ENCODE measurements around the gene RBFOX1.

RBFOX1 gene

GRCh38 chr16:7612671-7613070 lies 280.0 kb downstream of the RBFOX1 start:
- H3K9me3 ChIP-seq (ENCODE audit: control insufficient read depth, insufficient read depth, low read length) = no peaks in the 10 kb centered on the region; the same call in 1 of the 2 replicates
- H3K27me3 ChIP-seq (ENCODE audit: control insufficient read depth, insufficient read depth, low read length) = no peaks in the 10 kb centered on the region
- H3K4me3 ChIP-seq (ENCODE audit: low read length) = no peak overlapping the region
- no peaks in the 10 kb centered on the region for H3K36me3 ChIP-seq (ENCODE audit: control insufficient read depth, insufficient read depth, low read length)
- no CpG with 5 or more reads among the region's 8 CpGs for WGBS (ENCODE audit: insufficient coverage, insufficient read length)
- H3K27ac ChIP-seq (ENCODE audit: low read length) = no peak overlapping the region
- H3K4me1 ChIP-seq (ENCODE audit: control insufficient read depth, insufficient read depth, low read length) = no peaks in the 10 kb centered on the region
- DNase-seq (ENCODE audit: low read depth, low spot score) = no peak

- no peak for DNase-seq (ENCODE audit: low read depth, low spot score)
- Histone ChIP-seq H3K27me3 (ENCODE audit: control insufficient read depth, insufficient read depth, low read length) (no peaks in the 10 kb centered on the region), H3K27ac (ENCODE audit: low read length) (no peak overlapping the region), H3K4me3 (ENCODE audit: low read length) (no peak overlapping the region), H3K36me3 (ENCODE audit: control insufficient read depth, insufficient read depth, low read length) (no peaks in the 10 kb centered on the region), H3K9me3 (ENCODE audit: control insufficient read depth, insufficient read depth, low read length) (no peaks in the 10 kb centered on the region; the same call in 1 of the 2 replicates), H3K4me1 (ENCODE audit: control insufficient read depth, insufficient read depth, low read length) (no peaks in the 10 kb centered on the region)
- no CpG with 5 or more reads among the region's 2 CpGs for WGBS (ENCODE audit: insufficient coverage, insufficient read length)
Observed at GRCh38 chr16:7613518-7613917, 280.9 kb downstream of the RBFOX1 start.

GRCh38 chr16:7614021-7614795 lies 281.6 kb downstream of the RBFOX1 start:
- H3K4me3 ChIP-seq (ENCODE audit: low read length) = no peak overlapping the region
- no peaks in the 10 kb centered on the region for H3K36me3 ChIP-seq (ENCODE audit: control insufficient read depth, insufficient read depth, low read length)
- no peaks in the 10 kb centered on the region for H3K4me1 ChIP-seq (ENCODE audit: control insufficient read depth, insufficient read depth, low read length)
- WGBS (ENCODE audit: insufficient coverage, insufficient read length) = no CpG with 5 or more reads among the region's 7 CpGs
- no peak overlapping the region for H3K27ac ChIP-seq (ENCODE audit: low read length)
- DNase-seq (ENCODE audit: low read depth, low spot score) = no peak
- no peaks in the 10 kb centered on the region; the same call in 1 of the 2 replicates for H3K9me3 ChIP-seq (ENCODE audit: control insufficient read depth, insufficient read depth, low read length)
- no peaks in the 10 kb centered on the region for H3K27me3 ChIP-seq (ENCODE audit: control insufficient read depth, insufficient read depth, low read length)

GRCh38 chr16:7615565-7615964 lies 282.9 kb downstream of the RBFOX1 start:
- no peak overlapping the region for H3K4me3 ChIP-seq (ENCODE audit: low read length)
- no peaks in the 10 kb centered on the region; the same call in 1 of the 2 replicates for H3K9me3 ChIP-seq (ENCODE audit: control insufficient read depth, insufficient read depth, low read length)
- H3K36me3 ChIP-seq (ENCODE audit: control insufficient read depth, insufficient read depth, low read length) = no peaks in the 10 kb centered on the region
- DNase-seq (ENCODE audit: low read depth, low spot score) = no peak
- H3K27ac ChIP-seq (ENCODE audit: low read length) = no peak overlapping the region
- no peaks in the 10 kb centered on the region for H3K4me1 ChIP-seq (ENCODE audit: control insufficient read depth, insufficient read depth, low read length)
- no CpG with 5 or more reads among the region's 6 CpGs for WGBS (ENCODE audit: insufficient coverage, insufficient read length)
- H3K27me3 ChIP-seq (ENCODE audit: control insufficient read depth, insufficient read depth, low read length) = no peaks in the 10 kb centered on the region

- no peaks in the 10 kb centered on the region for H3K36me3 ChIP-seq (ENCODE audit: control insufficient read depth, insufficient read depth, low read length)
- no peak for DNase-seq (ENCODE audit: low read depth, low spot score)
- no peaks in the 10 kb centered on the region for H3K9me3 ChIP-seq (ENCODE audit: control insufficient read depth, insufficient read depth, low read length)
- no peak overlapping the region for H3K4me3 ChIP-seq (ENCODE audit: low read length)
- H3K4me1 ChIP-seq (ENCODE audit: control insufficient read depth, insufficient read depth, low read length) = no peaks in the 10 kb centered on the region
- no CpG with 5 or more reads among the region's 14 CpGs for WGBS (ENCODE audit: insufficient coverage, insufficient read length)
- no peaks in the 10 kb centered on the region for H3K27me3 ChIP-seq (ENCODE audit: control insufficient read depth, insufficient read depth, low read length)
- no peak overlapping the region for H3K27ac ChIP-seq (ENCODE audit: low read length)
Observed at GRCh38 chr16:7624871-7625766, 292.5 kb downstream of the RBFOX1 start.

- no peak overlapping the region for H3K4me3 ChIP-seq (ENCODE audit: low read length)
- no peaks in the 10 kb centered on the region for H3K9me3 ChIP-seq (ENCODE audit: control insufficient read depth, insufficient read depth, low read length)
- no peaks in the 10 kb centered on the region for H3K36me3 ChIP-seq (ENCODE audit: control insufficient read depth, insufficient read depth, low read length)
- 0 out of 2 replicates have a peak, but pooled peaks cover under 1% of the 10 kb centered on the region for H3K4me1 ChIP-seq (ENCODE audit: control insufficient read depth, insufficient read depth, low read length)
- no peak overlapping the region for H3K27ac ChIP-seq (ENCODE audit: low read length)
- H3K27me3 ChIP-seq (ENCODE audit: control insufficient read depth, insufficient read depth, low read length) = no peaks in the 10 kb centered on the region
- DNase-seq (ENCODE audit: low read depth, low spot score) = no peak
- WGBS (ENCODE audit: insufficient coverage, insufficient read length) = no CpG with 5 or more reads among the region's 6 CpGs
Observed at GRCh38 chr16:7628981-7629380, 296.3 kb downstream of the RBFOX1 start.

GRCh38 chr16:7629571-7629970 lies 296.9 kb downstream of the RBFOX1 start:
- Histone ChIP-seq H3K36me3 (ENCODE audit: control insufficient read depth, insufficient read depth, low read length) (no peaks in the 10 kb centered on the region), H3K27me3 (ENCODE audit: control insufficient read depth, insufficient read depth, low read length) (no peaks in the 10 kb centered on the region), H3K4me3 (ENCODE audit: low read length) (no peak overlapping the region), H3K9me3 (ENCODE audit: control insufficient read depth, insufficient read depth, low read length) (no peaks in the 10 kb centered on the region), H3K4me1 (ENCODE audit: control insufficient read depth, insufficient read depth, low read length) (0 out of 2 replicates have a peak, but pooled peaks cover 2% of the 10 kb centered on the region), H3K27ac (ENCODE audit: low read length) (no peak overlapping the region)
- no CpG with 5 or more reads among the region's 5 CpGs for WGBS (ENCODE audit: insufficient coverage, insufficient read length)
- no peak for DNase-seq (ENCODE audit: low read depth, low spot score)

- WGBS (ENCODE audit: insufficient coverage, insufficient read length) = no CpG with 5 or more reads among the region's 4 CpGs
- no peaks in the 10 kb centered on the region for H3K27me3 ChIP-seq (ENCODE audit: control insufficient read depth, insufficient read depth, low read length)
- H3K4me3 ChIP-seq (ENCODE audit: low read length) = no peak overlapping the region
- no peaks in the 10 kb centered on the region for H3K36me3 ChIP-seq (ENCODE audit: control insufficient read depth, insufficient read depth, low read length)
- H3K4me1 ChIP-seq (ENCODE audit: control insufficient read depth, insufficient read depth, low read length) = 0 out of 2 replicates have a peak, but pooled peaks cover 2% of the 10 kb centered on the region
- H3K27ac ChIP-seq (ENCODE audit: low read length) = no peak overlapping the region
- DNase-seq (ENCODE audit: low read depth, low spot score) = no peak
- H3K9me3 ChIP-seq (ENCODE audit: control insufficient read depth, insufficient read depth, low read length) = no peaks in the 10 kb centered on the region; the same call in 1 of the 2 replicates
Observed at GRCh38 chr16:7637446-7637845, 304.8 kb downstream of the RBFOX1 start.

GRCh38 chr16:7638306-7638705 lies 305.7 kb downstream of the RBFOX1 start:
- Histone ChIP-seq H3K36me3 (ENCODE audit: control insufficient read depth, insufficient read depth, low read length) (no peaks in the 10 kb centered on the region), H3K4me1 (ENCODE audit: control insufficient read depth, insufficient read depth, low read length) (0 out of 2 replicates have a peak, but pooled peaks cover 2% of the 10 kb centered on the region), H3K27me3 (ENCODE audit: control insufficient read depth, insufficient read depth, low read length) (no peaks in the 10 kb centered on the region), H3K4me3 (ENCODE audit: low read length) (no peak overlapping the region), H3K9me3 (ENCODE audit: control insufficient read depth, insufficient read depth, low read length) (no peaks in the 10 kb centered on the region; the same call in 1 of the 2 replicates), H3K27ac (ENCODE audit: low read length) (no peak overlapping the region)
- DNase-seq (ENCODE audit: low read depth, low spot score) = no peak
- WGBS (ENCODE audit: insufficient coverage, insufficient read length) = no CpG with 5 or more reads among the region's 5 CpGs

GRCh38 chr16:7640334-7640733 lies 307.7 kb downstream of the RBFOX1 start:
- Histone ChIP-seq H3K4me3 (ENCODE audit: low read length) (no peak overlapping the region), H3K4me1 (ENCODE audit: control insufficient read depth, insufficient read depth, low read length) (no peaks in the 10 kb centered on the region), H3K36me3 (ENCODE audit: control insufficient read depth, insufficient read depth, low read length) (no peaks in the 10 kb centered on the region), H3K27ac (ENCODE audit: low read length) (no peak overlapping the region), H3K27me3 (ENCODE audit: control insufficient read depth, insufficient read depth, low read length) (no peaks in the 10 kb centered on the region), H3K9me3 (ENCODE audit: control insufficient read depth, insufficient read depth, low read length) (no peaks in the 10 kb centered on the region; the same call in 1 of the 2 replicates)
- WGBS (ENCODE audit: insufficient coverage, insufficient read length) = no CpG with 5 or more reads among the region's 3 CpGs
- no peak for DNase-seq (ENCODE audit: low read depth, low spot score)

All from iPS DF 6.9 (cell line).